ENCODE data around the gene STAT5A. TPM values are rescaled to one million over a fixed set of nuclear protein-coding genes. Genes with fewer than 3 reads are reported as not detected.

The STAT5A gene
- polyA plus RNA-seq, 1 donor (not counting 4 experiments of a cell fraction or from before 2014, with no cell fraction given), result 0.51 TPM

DNA sequence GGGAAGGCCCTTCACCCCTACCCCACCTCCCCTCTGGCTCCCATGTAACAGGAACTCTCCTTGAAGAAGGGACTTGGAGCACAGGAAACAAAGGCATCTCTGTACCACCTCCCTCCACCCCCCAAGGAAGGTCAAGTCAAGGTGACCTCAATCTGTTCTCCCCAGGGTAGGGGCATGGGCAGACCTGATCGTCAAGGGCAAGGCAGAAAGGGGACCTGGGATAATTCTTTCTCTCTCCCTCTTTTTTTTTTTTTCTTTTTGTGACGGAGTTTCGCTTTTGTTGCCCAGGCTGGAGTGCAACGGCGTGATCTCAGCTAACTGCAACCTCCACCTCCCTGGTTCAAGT, 4.3 kb upstream of the STAT5A start:
- no peak for TF ChIP-seq EZH2 (IDR thresholded peaks at IDR 0.05; ENCODE audit: low read length)
- TF ChIP-seq, protein P1, sequence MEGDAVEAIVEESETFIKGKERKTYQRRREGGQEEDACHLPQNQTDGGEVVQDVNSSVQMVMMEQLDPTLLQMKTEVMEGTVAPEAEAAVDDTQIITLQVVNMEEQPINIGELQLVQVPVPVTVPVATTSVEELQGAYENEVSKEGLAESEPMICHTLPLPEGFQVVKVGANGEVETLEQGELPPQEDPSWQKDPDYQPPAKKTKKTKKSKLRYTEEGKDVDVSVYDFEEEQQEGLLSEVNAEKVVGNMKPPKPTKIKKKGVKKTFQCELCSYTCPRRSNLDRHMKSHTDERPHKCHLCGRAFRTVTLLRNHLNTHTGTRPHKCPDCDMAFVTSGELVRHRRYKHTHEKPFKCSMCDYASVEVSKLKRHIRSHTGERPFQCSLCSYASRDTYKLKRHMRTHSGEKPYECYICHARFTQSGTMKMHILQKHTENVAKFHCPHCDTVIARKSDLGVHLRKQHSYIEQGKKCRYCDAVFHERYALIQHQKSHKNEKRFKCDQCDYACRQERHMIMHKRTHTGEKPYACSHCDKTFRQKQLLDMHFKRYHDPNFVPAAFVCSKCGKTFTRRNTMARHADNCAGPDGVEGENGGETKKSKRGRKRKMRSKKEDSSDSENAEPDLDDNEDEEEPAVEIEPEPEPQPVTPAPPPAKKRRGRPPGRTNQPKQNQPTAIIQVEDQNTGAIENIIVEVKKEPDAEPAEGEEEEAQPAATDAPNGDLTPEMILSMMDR (optimal IDR thresholded peaks at IDR 0.05 in 1 of 3, IDR thresholded peaks at IDR 0.05 in 1 of 3, conservative IDR thresholded peaks at IDR 0.05 in 1 of 3; ENCODE audit: extremely low read depth in 1 of 3, insufficient read depth in 2 of 3, low read length in 3 of 3), result no peak
- H3K27me3 ChIP-seq (ENCODE audit: control insufficient read depth, extremely low read depth, insufficient read depth, low read length), result peaks cover 21% of the 10 kb centered on the region
- dilution Hi-C loops (cut with MboI; ENCODE audit: extremely low pct_ligation_motif_present, low sequenced_read_pairs), result no loop called here

GRCh38 chr17:42284566-42284965, 3.7 kb upstream of the STAT5A start:
- Histone ChIP-seq H3K4me2 (ENCODE audit: control insufficient read depth, extremely low read depth, insufficient read depth, low read depth, low read length) (no peak overlapping the region), H3K79me2 (ENCODE audit: control insufficient read depth, insufficient read depth, low read length) (no peaks in the 10 kb centered on the region), H3K9me3 (ENCODE audit: control insufficient read depth, low read depth, low read length) (no peaks in the 10 kb centered on the region), H3K27ac (ENCODE audit: control insufficient read depth, insufficient read depth, low read length) (no peak overlapping the region), H3K9ac (ENCODE audit: control insufficient read depth, extremely low read depth, insufficient read depth, low read length) (no peak overlapping the region), H3K4me1 (ENCODE audit: control insufficient read depth, extremely low read depth, insufficient read depth, low read length) (peaks cover 14% of the 10 kb centered on the region), H4K20me1 (ENCODE audit: control insufficient read depth, extremely low read depth, insufficient read depth, low read length) (no peaks in the 10 kb centered on the region), H2AFZ (ENCODE audit: control insufficient read depth, low read length) (no peak overlapping the region), H3K27me3 (ENCODE audit: control insufficient read depth, extremely low read depth, insufficient read depth, low read length) (peaks cover 27% of the 10 kb centered on the region), H3K4me3 (ENCODE audit: control insufficient read depth in 2 of 3, extremely low read depth in 1 of 3, insufficient read depth in 2 of 3, low read depth in 1 of 3, low read length in 3 of 3) (no peak overlapping the region), H3K9me1 (ENCODE audit: control insufficient read depth, extremely low read depth, insufficient read depth, low read length) (no peaks in the 10 kb centered on the region), H3K36me3 (ENCODE audit: control insufficient read depth in 2 of 2, extremely low read depth in 1 of 2, insufficient read depth in 2 of 2, low read length in 2 of 2) (no peaks in the 10 kb centered on the region)
- no peak for TF ChIP-seq EZH2 (IDR thresholded peaks at IDR 0.05; ENCODE audit: low read length)
- TF ChIP-seq, protein P1 (optimal IDR thresholded peaks at IDR 0.05 in 1 of 3, IDR thresholded peaks at IDR 0.05 in 1 of 3, conservative IDR thresholded peaks at IDR 0.05 in 1 of 3; ENCODE audit: extremely low read depth in 1 of 3, insufficient read depth in 2 of 3, low read length in 3 of 3), result no peak
- no peak for FAIRE-seq
- no peak for DNase-seq (ENCODE audit: low read depth, low spot score)
- dilution Hi-C loops (cut with MboI; ENCODE audit: extremely low pct_ligation_motif_present, low sequenced_read_pairs), result no loop called here

More for the DNA sequence above, 4.3 kb upstream of the STAT5A start:
- Histone ChIP-seq H3K4me1 (ENCODE audit: control insufficient read depth, extremely low read depth, insufficient read depth, low read length) (peaks cover 14% of the 10 kb centered on the region), H3K9me3 (ENCODE audit: control insufficient read depth, low read depth, low read length) (no peaks in the 10 kb centered on the region), H3K79me2 (ENCODE audit: control insufficient read depth, insufficient read depth, low read length) (no peaks in the 10 kb centered on the region), H3K4me3 (ENCODE audit: control insufficient read depth in 2 of 3, extremely low read depth in 1 of 3, insufficient read depth in 2 of 3, low read depth in 1 of 3, low read length in 3 of 3) (no peak overlapping the region), H3K9ac (ENCODE audit: control insufficient read depth, extremely low read depth, insufficient read depth, low read length) (no peak overlapping the region), H2AFZ (ENCODE audit: control insufficient read depth, low read length) (no peak overlapping the region), H3K27ac (ENCODE audit: control insufficient read depth, insufficient read depth, low read length) (no peak overlapping the region), H3K36me3 (ENCODE audit: control insufficient read depth in 2 of 2, extremely low read depth in 1 of 2, insufficient read depth in 2 of 2, low read length in 2 of 2) (no peaks in the 10 kb centered on the region), H3K9me1 (ENCODE audit: control insufficient read depth, extremely low read depth, insufficient read depth, low read length) (no peaks in the 10 kb centered on the region), H3K4me2 (ENCODE audit: control insufficient read depth, extremely low read depth, insufficient read depth, low read depth, low read length) (no peak overlapping the region), H4K20me1 (ENCODE audit: control insufficient read depth, extremely low read depth, insufficient read depth, low read length) (no peaks in the 10 kb centered on the region)
- FAIRE-seq (no peak), DNase-seq (ENCODE audit: low read depth, low spot score) (no peak)
